ENCODE data around the gene CEACAM7.

CEACAM7 gene

GRCh38 chr19:41699968-41700323 lies 11.9 kb upstream of the CEACAM7 start:
- no peak overlapping the region for H3K27ac ChIP-seq
- H4K20me1 ChIP-seq (ENCODE audit: insufficient read depth): no peaks in the 10 kb centered on the region
- no peaks in the 10 kb centered on the region for H3K79me2 ChIP-seq (ENCODE audit: insufficient read depth, low read depth)
- H3K9ac ChIP-seq: no peak overlapping the region
- no peak overlapping the region for H2AFZ ChIP-seq (ENCODE audit: low read depth)
- TF ChIP-seq CTCF (conservative IDR thresholded peaks at IDR 0.05; ENCODE audit: low read depth, low read length): no peak
- no peak overlapping the region for H3K4me3 ChIP-seq (IDR thresholded peaks at IDR 0.05; ENCODE audit: insufficient read depth, low read depth, low read length)
- no peaks in the 10 kb centered on the region for H3K4me1 ChIP-seq (ENCODE audit: low read depth, poor library complexity, severe bottlenecking)
- peaks cover 47% of the 10 kb centered on the region for H3K27me3 ChIP-seq (ENCODE audit: insufficient read depth, low read depth)
- no peaks in the 10 kb centered on the region for H3K36me3 ChIP-seq (ENCODE audit: insufficient read depth)
- H3K4me2 ChIP-seq: no peak overlapping the region

GRCh38 chr19:41699231-41699967 lies 11.3 kb upstream of the CEACAM7 start:
- Histone ChIP-seq H3K4me1 (ENCODE audit: low read depth, poor library complexity, severe bottlenecking) (no peaks in the 10 kb centered on the region), H4K20me1 (ENCODE audit: insufficient read depth) (no peaks in the 10 kb centered on the region), H3K27ac (no peak overlapping the region), H3K36me3 (ENCODE audit: insufficient read depth) (no peaks in the 10 kb centered on the region), H3K27me3 (ENCODE audit: insufficient read depth, low read depth) (peaks cover 42% of the 10 kb centered on the region), H3K4me3 (IDR thresholded peaks at IDR 0.05; ENCODE audit: insufficient read depth, low read depth, low read length) (no peak overlapping the region), H3K4me2 (no peak overlapping the region), H3K79me2 (ENCODE audit: insufficient read depth, low read depth) (no peaks in the 10 kb centered on the region), H2AFZ (ENCODE audit: low read depth) (no peak overlapping the region), H3K9ac (no peak overlapping the region)
- no peak for TF ChIP-seq CTCF (conservative IDR thresholded peaks at IDR 0.05; ENCODE audit: low read depth, low read length)

- TF ChIP-seq CTCF (conservative IDR thresholded peaks at IDR 0.05; ENCODE audit: low read depth, low read length): no peak
- no peak overlapping the region for H3K9ac ChIP-seq
- H2AFZ ChIP-seq (ENCODE audit: low read depth): no peak overlapping the region
- no peak overlapping the region for H3K4me3 ChIP-seq (IDR thresholded peaks at IDR 0.05; ENCODE audit: insufficient read depth, low read depth, low read length)
- H3K27ac ChIP-seq: no peak overlapping the region
- no peaks in the 10 kb centered on the region for H3K79me2 ChIP-seq (ENCODE audit: insufficient read depth, low read depth)
- H4K20me1 ChIP-seq (ENCODE audit: insufficient read depth): no peaks in the 10 kb centered on the region
- no peaks in the 10 kb centered on the region for H3K36me3 ChIP-seq (ENCODE audit: insufficient read depth)
- H3K4me1 ChIP-seq (ENCODE audit: low read depth, poor library complexity, severe bottlenecking): no peaks in the 10 kb centered on the region
- H3K27me3 ChIP-seq (ENCODE audit: insufficient read depth, low read depth): peaks cover 37% of the 10 kb centered on the region
- H3K4me2 ChIP-seq: no peak overlapping the region
Measured at GRCh38 chr19:41698746-41699230, 10.7 kb upstream of the CEACAM7 start.

- peaks cover 32% of the 10 kb centered on the region for H3K27me3 ChIP-seq (ENCODE audit: insufficient read depth, low read depth)
- no peak overlapping the region for H3K4me3 ChIP-seq (IDR thresholded peaks at IDR 0.05; ENCODE audit: insufficient read depth, low read depth, low read length)
- no peak overlapping the region for H3K4me2 ChIP-seq
- no peaks in the 10 kb centered on the region for H4K20me1 ChIP-seq (ENCODE audit: insufficient read depth)
- H3K36me3 ChIP-seq (ENCODE audit: insufficient read depth): no peaks in the 10 kb centered on the region
- no peaks in the 10 kb centered on the region for H3K4me1 ChIP-seq (ENCODE audit: low read depth, poor library complexity, severe bottlenecking)
- H2AFZ ChIP-seq (ENCODE audit: low read depth): no peak overlapping the region
- no peak overlapping the region for H3K27ac ChIP-seq
- no peaks in the 10 kb centered on the region for H3K79me2 ChIP-seq (ENCODE audit: insufficient read depth, low read depth)
- no peak for TF ChIP-seq CTCF (conservative IDR thresholded peaks at IDR 0.05; ENCODE audit: low read depth, low read length)
- H3K9ac ChIP-seq: no peak overlapping the region
Measured at GRCh38 chr19:41697198-41697855, 9.3 kb upstream of the CEACAM7 start.
